ES-I3 (cell line): ENCODE measurements around the gene KLF9.

ENCODE experiments used
- H3K36me3 ChIP-seq: 2 replicates; pipeline ENCODE4 v1.6.1; 2013; ENCODE audit warnings: mild to moderate bottlenecking, low read length, control low read depth, moderate library complexity; ENCODE audit not compliant: insufficient read depth
- H3K4me1 ChIP-seq: 2 replicates; pipeline ENCODE4 v1.6.1; 2013; ENCODE audit warnings: mild to moderate bottlenecking, control low read depth, low read length; ENCODE audit not compliant: insufficient read depth
- H3K9ac ChIP-seq: 2 replicates; pipeline ENCODE4 v1.6.1; 2013; ENCODE audit warnings: low read depth, mild to moderate bottlenecking, low read length, moderate library complexity
- H3K9me3 ChIP-seq: 2 replicates; pipeline ENCODE4 v1.6.1; 2013; ENCODE audit warnings: mild to moderate bottlenecking, low read length, moderate library complexity; ENCODE audit not compliant: control insufficient read depth, insufficient read depth

Gene KLF9

GRCh38 chr9:70382709-70383605 is 31.5 kb downstream of the KLF9 start:
- Histone ChIP-seq H3K9me3 (no peaks in the 10 kb centered on the region), H3K9ac (no peak overlapping the region), H3K4me1 (no peaks in the 10 kb centered on the region), H3K36me3 (no peaks in the 10 kb centered on the region)

GRCh38 chr9:70382046-70382708 is 32.3 kb downstream of the KLF9 start:
- H3K4me1 ChIP-seq, result no peaks in the 10 kb centered on the region
- no peaks in the 10 kb centered on the region for H3K9me3 ChIP-seq
- H3K9ac ChIP-seq, result no peak overlapping the region
- no peaks in the 10 kb centered on the region for H3K36me3 ChIP-seq

- H3K4me1 ChIP-seq, result peaks cover 8% of the 10 kb centered on the region; the same call in 1 of the 2 replicates
- H3K9ac ChIP-seq, result no peak overlapping the region
Measured at GRCh38 chr9:70374962-70375618, 39.4 kb downstream of the KLF9 start.

GRCh38 chr9:70367305-70367930 is 47.0 kb downstream of the KLF9 start:
- no peak overlapping the region for H3K9ac ChIP-seq
- no peaks in the 10 kb centered on the region for H3K36me3 ChIP-seq

More at GRCh38 chr9:70374962-70375618, 39.4 kb downstream of the KLF9 start:
- Histone ChIP-seq H3K36me3 (no peaks in the 10 kb centered on the region), H3K9me3 (no peaks in the 10 kb centered on the region)

GRCh38 chr9:70363760-70364159 is 50.7 kb downstream of the KLF9 start:
- Histone ChIP-seq H3K4me1 (no peaks in the 10 kb centered on the region), H3K9me3 (no peaks in the 10 kb centered on the region), H3K9ac (no peak overlapping the region), H3K36me3 (no peaks in the 10 kb centered on the region)

More at GRCh38 chr9:70367305-70367930, 47.0 kb downstream of the KLF9 start:
- no peaks in the 10 kb centered on the region for H3K4me1 ChIP-seq
- H3K9me3 ChIP-seq, result no peaks in the 10 kb centered on the region

- H3K9ac ChIP-seq, result no peak overlapping the region
- no peaks in the 10 kb centered on the region for H3K4me1 ChIP-seq
- H3K36me3 ChIP-seq, result no peaks in the 10 kb centered on the region
- no peaks in the 10 kb centered on the region for H3K9me3 ChIP-seq
Measured at GRCh38 chr9:70362952-70363351, 51.5 kb downstream of the KLF9 start.

GRCh38 chr9:70355801-70356200 is 58.7 kb downstream of the KLF9 start:
- Histone ChIP-seq H3K36me3 (no peaks in the 10 kb centered on the region), H3K9me3 (no peaks in the 10 kb centered on the region)

GRCh38 chr9:70352802-70353201 is 61.7 kb downstream of the KLF9 start:
- no peak overlapping the region for H3K9ac ChIP-seq
- no peaks in the 10 kb centered on the region for H3K4me1 ChIP-seq
- no peaks in the 10 kb centered on the region for H3K36me3 ChIP-seq
- H3K9me3 ChIP-seq, result no peaks in the 10 kb centered on the region

More at GRCh38 chr9:70355801-70356200, 58.7 kb downstream of the KLF9 start:
- Histone ChIP-seq H3K9ac (no peak overlapping the region), H3K4me1 (no peaks in the 10 kb centered on the region)

- H3K9ac ChIP-seq, result no peak overlapping the region
- H3K9me3 ChIP-seq, result no peaks in the 10 kb centered on the region
- no peaks in the 10 kb centered on the region for H3K36me3 ChIP-seq
- no peaks in the 10 kb centered on the region for H3K4me1 ChIP-seq
Measured at GRCh38 chr9:70352356-70352755, 62.1 kb downstream of the KLF9 start.

- 0 out of 2 replicates have a peak, but pooled peaks cover 6% of the 10 kb centered on the region for H3K36me3 ChIP-seq
- H3K4me1 ChIP-seq, result no peaks in the 10 kb centered on the region
- no peaks in the 10 kb centered on the region for H3K9me3 ChIP-seq
- H3K9ac ChIP-seq, result no peak overlapping the region
Measured at GRCh38 chr9:70347046-70347445, 67.4 kb downstream of the KLF9 start.

GRCh38 chr9:70340572-70340971 is 73.9 kb downstream of the KLF9 start:
- Histone ChIP-seq H3K9ac (no peak overlapping the region), H3K4me1 (no peaks in the 10 kb centered on the region), H3K36me3 (no peaks in the 10 kb centered on the region; the same call in 1 of the 2 replicates), H3K9me3 (no peaks in the 10 kb centered on the region)
